Esophagus muscularis mucosa (tissue), 4 donors: ENCODE data around the gene PSMB7.

ENCODE experiments used
- EP300 ChIP-seq: sonication (generic); formaldehyde crosslinking; IDR thresholded peaks from one replicate; pipeline ENCODE4 v1.6.1; 2017; ENCODE audit warnings: antibody characterized with exemption
- POLR2A ChIP-seq: fragments of 450-650 bp; IDR thresholded peaks from one replicate; pipeline ENCODE4 v1.6.1; 2017; ENCODE audit warnings: antibody characterized with exemption, moderate library complexity, mild to moderate bottlenecking, low read depth
- TF ChIP-seq, protein P1 (sequence below), 3 experiments: fragments of 200-600 bp in 2 of 3; fragments of 450-650 bp in 1 of 3; sonication (generic) in 2 of 3; IDR thresholded peaks; one replicate each; pipeline ENCODE4 v1.5.1; 2017 to 2019; ENCODE audit warnings: antibody characterized with exemption in 3 of 3, mild to moderate bottlenecking in 2 of 3, moderate library complexity in 1 of 3

DNA sequence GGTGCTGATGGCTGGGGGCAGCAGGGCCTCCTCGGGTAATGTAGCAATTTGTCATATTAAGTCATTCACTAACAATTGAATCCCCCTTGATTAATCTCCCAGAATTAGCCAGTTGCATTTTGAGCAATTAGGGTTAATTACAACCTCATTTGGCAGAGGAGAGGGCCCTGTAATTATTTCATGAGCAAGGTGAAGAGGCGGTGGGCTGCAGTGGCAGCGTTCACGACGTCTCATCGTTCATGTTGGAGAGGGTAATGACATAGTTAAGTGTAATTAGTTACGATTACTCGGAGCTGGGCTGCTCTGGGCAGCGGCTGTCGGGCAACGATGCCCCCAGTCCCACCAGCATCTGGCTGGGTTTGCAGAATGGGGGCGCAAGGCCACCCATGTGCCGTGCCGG lies 111.5 kb downstream of the PSMB7 start:
- TF ChIP-seq, protein P1, sequence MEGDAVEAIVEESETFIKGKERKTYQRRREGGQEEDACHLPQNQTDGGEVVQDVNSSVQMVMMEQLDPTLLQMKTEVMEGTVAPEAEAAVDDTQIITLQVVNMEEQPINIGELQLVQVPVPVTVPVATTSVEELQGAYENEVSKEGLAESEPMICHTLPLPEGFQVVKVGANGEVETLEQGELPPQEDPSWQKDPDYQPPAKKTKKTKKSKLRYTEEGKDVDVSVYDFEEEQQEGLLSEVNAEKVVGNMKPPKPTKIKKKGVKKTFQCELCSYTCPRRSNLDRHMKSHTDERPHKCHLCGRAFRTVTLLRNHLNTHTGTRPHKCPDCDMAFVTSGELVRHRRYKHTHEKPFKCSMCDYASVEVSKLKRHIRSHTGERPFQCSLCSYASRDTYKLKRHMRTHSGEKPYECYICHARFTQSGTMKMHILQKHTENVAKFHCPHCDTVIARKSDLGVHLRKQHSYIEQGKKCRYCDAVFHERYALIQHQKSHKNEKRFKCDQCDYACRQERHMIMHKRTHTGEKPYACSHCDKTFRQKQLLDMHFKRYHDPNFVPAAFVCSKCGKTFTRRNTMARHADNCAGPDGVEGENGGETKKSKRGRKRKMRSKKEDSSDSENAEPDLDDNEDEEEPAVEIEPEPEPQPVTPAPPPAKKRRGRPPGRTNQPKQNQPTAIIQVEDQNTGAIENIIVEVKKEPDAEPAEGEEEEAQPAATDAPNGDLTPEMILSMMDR (IDR thresholded peaks at IDR 0.05): no peak
- TF ChIP-seq POLR2A (no peak), EP300 (no peak)
